PC-3 (cell line): ENCODE data around the gene NFAM1. TPM values are rescaled to one million over a fixed set of nuclear protein-coding genes. Genes with fewer than 3 reads are reported as not detected.

Experiments
- ATAC-seq: fragments of 200-7000 bp; cut with Tn5 transposase; 2 replicates; pipeline ENCODE4 v1.9.1; 2020; ENCODE audit warnings: mild to moderate bottlenecking, moderate library complexity
- BruUV-seq: library from RNA; stranded (reverse); fragments of 400-500 nt; replicated peaks from 2 replicates; lab custom pipeline; 2021; lab: Mats Ljungman, UMichigan
- CTCF ChIA-PET: fragments of 300-600 bp; sonication (Branson Sonifier 250); formaldehyde crosslinking; loops from one replicate; lab custom pipeline; 2022; ENCODE audit warnings: antibody characterized with exemption; lab: Charles Lee
- POLR2A ChIA-PET: fragments of 300-600 bp; sonication (Branson Sonifier 250); formaldehyde crosslinking; loops from one replicate; lab custom pipeline; 2022; ENCODE audit warnings: antibody characterized with exemption; ENCODE audit not compliant: unreplicated experiment; lab: Charles Lee
- DNase-seq: peaks from one replicate; pipeline ENCODE4 v3.0.0-alpha.2; 2015
- H2AFZ ChIP-seq: fragments of 300-600 bp; sonication (generic); 2 replicates; pipeline ENCODE4 v1.6.0; 2016; ENCODE audit warnings: antibody characterized with exemption, low read length
- H3F3A ChIP-seq: fragments of 300-600 bp; sonication (generic); one replicate; pipeline ENCODE4 v1.6.0; 2017; ENCODE audit warnings: antibody characterized with exemption, low read length, control low read depth, mild to moderate bottlenecking; ENCODE audit not compliant: unreplicated experiment
- H3K27ac ChIP-seq: fragments of 300-600 bp; sonication (generic); 2 replicates; pipeline ENCODE4 v1.5.1; 2016; ENCODE audit warnings: mild to moderate bottlenecking, low read length
- H3K27me3 ChIP-seq: fragments of 300-600 bp; sonication (generic); 2 replicates; pipeline ENCODE4 v1.6.1; 2016; ENCODE audit warnings: low read length, mixed read lengths
- H3K36me3 ChIP-seq: fragments of 300-600 bp; sonication (generic); 2 replicates; pipeline ENCODE4 v1.6.1; 2016; ENCODE audit warnings: low read depth, mixed run types, low read length, mixed read lengths
- H3K4me1 ChIP-seq: fragments of 300-600 bp; sonication (generic); 2 replicates; pipeline ENCODE4 v1.5.1; 2016; ENCODE audit warnings: low read length; ENCODE audit not compliant: insufficient read depth
- H3K4me2 ChIP-seq: fragments of 300-600 bp; sonication (generic); 2 replicates; pipeline ENCODE4 v1.6.0; 2016; ENCODE audit warnings: low read length
- H3K4me3 ChIP-seq: fragments of 300-600 bp; sonication (generic); 2 replicates; pipeline ENCODE4 v1.5.1; 2016; ENCODE audit warnings: mild to moderate bottlenecking, low read length, mixed read lengths
- H3K79me2 ChIP-seq: fragments of 300-600 bp; sonication (generic); 2 replicates; pipeline ENCODE4 v1.6.1; 2017; ENCODE audit warnings: low read length, mixed read lengths
- H3K9ac ChIP-seq: fragments of 300-600 bp; sonication (generic); 2 replicates; pipeline ENCODE4 v1.6.0; 2016; ENCODE audit warnings: mild to moderate bottlenecking, low read length
- H3K9me2 ChIP-seq: fragments of 300-600 bp; sonication (generic); replicated peaks from 2 replicates; pipeline ENCODE4 v1.6.1; 2016; ENCODE audit warnings: mixed run types, low read length, mixed read lengths
- H3K9me3 ChIP-seq: fragments of 300-600 bp; sonication (generic); 2 replicates; pipeline ENCODE4 v1.6.1; 2016; ENCODE audit warnings: low read length, mixed read lengths
- H4K20me1 ChIP-seq: fragments of 300-600 bp; sonication (generic); 2 replicates; pipeline ENCODE4 v1.6.1; 2016; ENCODE audit warnings: low read length, mixed read lengths
- CTCF ChIP-seq: fragments of 300-600 bp; sonication (generic); conservative IDR thresholded peaks from 2 replicates; pipeline ENCODE4 v1.5.1; 2017; ENCODE audit warnings: antibody characterized with exemption, low read depth, mild to moderate bottlenecking, low read length
- EZH2 ChIP-seq: fragments of 300-600 bp; sonication (generic); IDR thresholded peaks from one replicate; pipeline ENCODE4 v1.6.1; 2017; ENCODE audit warnings: antibody characterized with exemption, mild to moderate bottlenecking, low read length; ENCODE audit not compliant: unreplicated experiment
- EZH2phosphoT487 ChIP-seq: fragments of 300-600 bp; sonication (generic); IDR thresholded peaks from 2 replicates; pipeline ENCODE4 v1.6.1; 2018; ENCODE audit warnings: mild to moderate bottlenecking, antibody characterized with exemption, low read length, borderline replicate concordance
- intact Hi-C: fragments of 100-400 bp; cut with micrococcal nuclease; formaldehyde crosslinking; loops from 2 replicates; pipeline ENCODE4 v1.9.0; 2023
- total RNA-seq: library from RNA; depleted of rRNA; stranded (reverse); fragments of >200 nt; gene quantifications from 2 replicates; pipeline ENCODE4 v1.2.3, GENCODE V29; 2014

Gene NFAM1
- total RNA-seq, 1 experiment from 2014 or later: 0.11 TPM

DNA sequence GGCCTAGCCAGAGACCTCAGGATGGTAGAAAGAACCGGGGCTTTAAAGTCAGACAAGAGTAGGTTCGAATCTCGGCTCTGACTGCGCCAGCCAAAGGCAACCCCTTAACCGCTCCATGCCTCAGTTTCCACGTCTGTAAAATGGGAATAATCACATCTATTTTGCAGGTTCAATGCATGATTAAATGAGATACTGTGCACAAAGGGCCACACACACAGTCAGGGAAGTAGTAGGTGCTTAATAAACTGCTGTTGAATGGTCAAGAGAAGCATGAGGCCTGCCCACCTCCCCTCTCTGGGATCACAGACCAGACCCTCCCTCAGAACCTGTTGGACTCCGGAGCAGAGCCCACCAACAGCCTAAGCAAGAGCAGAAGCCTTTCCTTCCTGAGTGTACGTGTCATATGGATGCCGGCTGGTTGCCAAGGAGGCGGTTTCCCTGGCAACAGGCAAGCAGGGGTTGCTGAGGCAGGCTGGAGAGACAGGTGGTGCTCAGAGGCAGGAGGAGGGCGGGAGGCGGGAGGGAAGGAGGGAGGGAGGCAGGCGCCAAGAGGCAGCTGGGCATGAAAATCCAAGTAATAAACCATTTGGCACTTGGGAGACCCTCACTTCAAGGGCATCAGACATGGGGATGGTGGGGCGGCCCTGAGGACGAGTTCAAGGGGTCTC lies 43.9 kb downstream of the NFAM1 start:
- Histone ChIP-seq H3K9me3 (no peaks in the 10 kb centered on the region), H3K4me3 (no peak overlapping the region), H3K4me2 (no peak overlapping the region), H3K79me2 (no peaks in the 10 kb centered on the region), H3K27ac (no peak overlapping the region), H3K4me1 (no peaks in the 10 kb centered on the region), H3F3A (no peaks in the 10 kb centered on the region), H3K9me2 (no peaks in the 10 kb centered on the region), H3K27me3 (no peaks in the 10 kb centered on the region), H3K36me3 (no peaks in the 10 kb centered on the region), H4K20me1 (no peaks in the 10 kb centered on the region), H3K9ac (no peak overlapping the region), H2AFZ (no peak overlapping the region)
- POLR2A ChIA-PET: no interaction called here
- ATAC-seq (no peak), DNase-seq (peak; percentile 9)
- no peak for TF ChIP-seq EZH2phosphoT487
- intact Hi-C loops: no loop called here
- no TSS peak for BruUV-seq
- CTCF ChIA-PET: no interaction called here

GRCh38 chr22:42387631-42388030 lies 44.6 kb downstream of the NFAM1 start:
- no peak for ATAC-seq

GRCh38 chr22:42385696-42386095 lies 46.5 kb downstream of the NFAM1 start:
- no peak overlapping the region for H3K27ac ChIP-seq
- DNase-seq: no peak
- POLR2A ChIA-PET: no interaction called here
- H3K36me3 ChIP-seq: no peaks in the 10 kb centered on the region
- no peak overlapping the region for H3K4me3 ChIP-seq
- H3K79me2 ChIP-seq: no peaks in the 10 kb centered on the region
- intact Hi-C loops: no loop called here
- TF ChIP-seq EZH2phosphoT487 (no peak), EZH2 (no peak), CTCF (no peak)
- CTCF ChIA-PET: no interaction called here
- no peaks in the 10 kb centered on the region for H3F3A ChIP-seq
- no TSS peak for BruUV-seq
- H4K20me1 ChIP-seq: no peaks in the 10 kb centered on the region
- no peaks in the 10 kb centered on the region for H3K9me2 ChIP-seq
- H3K9ac ChIP-seq: no peak overlapping the region
- no peak overlapping the region for H3K4me2 ChIP-seq
- no peaks in the 10 kb centered on the region for H3K4me1 ChIP-seq
- H3K27me3 ChIP-seq: no peaks in the 10 kb centered on the region
- no peak for ATAC-seq
- no peak overlapping the region for H2AFZ ChIP-seq
- no peaks in the 10 kb centered on the region for H3K9me3 ChIP-seq

More at GRCh38 chr22:42387631-42388030, 44.6 kb downstream of the NFAM1 start:
- POLR2A ChIA-PET: no interaction called here
- H3K9me3 ChIP-seq: no peaks in the 10 kb centered on the region
- no peak overlapping the region for H3K4me3 ChIP-seq
- H3K27me3 ChIP-seq: no peaks in the 10 kb centered on the region
- no peak overlapping the region for H3K4me2 ChIP-seq
- H2AFZ ChIP-seq: no peak overlapping the region
- no peaks in the 10 kb centered on the region for H3K9me2 ChIP-seq
- H3F3A ChIP-seq: no peaks in the 10 kb centered on the region
- no peaks in the 10 kb centered on the region for H3K4me1 ChIP-seq
- intact Hi-C loops: no loop called here
- no TSS peak for BruUV-seq
- no peaks in the 10 kb centered on the region for H4K20me1 ChIP-seq
- H3K27ac ChIP-seq: no peak overlapping the region
- no peaks in the 10 kb centered on the region for H3K36me3 ChIP-seq
- CTCF ChIA-PET: no interaction called here
- H3K79me2 ChIP-seq: no peaks in the 10 kb centered on the region
- no peak for TF ChIP-seq EZH2
- no peak for TF ChIP-seq EZH2phosphoT487
- no peak for TF ChIP-seq CTCF
- no peak overlapping the region for H3K9ac ChIP-seq
- no peak for DNase-seq
